GM12873 (cell line): ENCODE measurements around the gene CILP.

Experiments used
- TF ChIP-seq, protein P1 (sequence below): IDR thresholded peaks from 2 replicates; pipeline ENCODE4 v1.5.1; 2012; ENCODE audit warnings: low read depth, mild to moderate bottlenecking, moderate library complexity, low read length, control low read depth; ENCODE audit not compliant: insufficient read depth; ENCODE audit errors: missing control alignments

CILP gene

DNA sequence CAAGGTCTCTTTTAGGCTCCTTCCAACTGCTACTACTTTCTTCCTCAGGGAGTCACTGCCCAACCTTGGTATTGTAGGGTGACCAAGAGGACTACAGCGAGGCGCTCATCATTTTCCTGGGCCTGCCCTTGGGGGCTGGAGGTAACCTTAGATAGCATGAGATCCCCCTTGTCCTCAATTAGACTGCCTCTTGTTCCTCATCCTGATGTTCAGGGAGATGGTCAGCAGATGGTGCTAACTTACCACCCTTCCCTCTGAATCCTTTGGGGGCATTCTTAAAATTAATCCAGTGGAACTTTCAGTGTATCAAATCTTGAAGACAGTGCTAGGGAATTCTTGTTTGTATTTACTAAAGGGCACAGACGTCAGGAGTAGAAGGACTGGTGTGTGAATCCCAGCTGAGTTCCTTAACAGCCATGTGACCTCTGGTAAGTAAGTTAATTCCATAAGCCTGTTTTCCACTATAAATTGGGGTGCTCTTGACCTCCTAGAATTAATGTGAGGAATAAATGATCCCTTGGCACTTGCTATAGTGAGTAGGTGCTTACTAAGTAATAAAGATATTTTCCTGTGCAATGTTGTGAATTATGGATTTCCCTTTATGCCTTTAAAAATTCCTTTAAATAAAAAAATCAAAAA is 22.1 kb downstream of the CILP start:
- TF ChIP-seq, protein P1, sequence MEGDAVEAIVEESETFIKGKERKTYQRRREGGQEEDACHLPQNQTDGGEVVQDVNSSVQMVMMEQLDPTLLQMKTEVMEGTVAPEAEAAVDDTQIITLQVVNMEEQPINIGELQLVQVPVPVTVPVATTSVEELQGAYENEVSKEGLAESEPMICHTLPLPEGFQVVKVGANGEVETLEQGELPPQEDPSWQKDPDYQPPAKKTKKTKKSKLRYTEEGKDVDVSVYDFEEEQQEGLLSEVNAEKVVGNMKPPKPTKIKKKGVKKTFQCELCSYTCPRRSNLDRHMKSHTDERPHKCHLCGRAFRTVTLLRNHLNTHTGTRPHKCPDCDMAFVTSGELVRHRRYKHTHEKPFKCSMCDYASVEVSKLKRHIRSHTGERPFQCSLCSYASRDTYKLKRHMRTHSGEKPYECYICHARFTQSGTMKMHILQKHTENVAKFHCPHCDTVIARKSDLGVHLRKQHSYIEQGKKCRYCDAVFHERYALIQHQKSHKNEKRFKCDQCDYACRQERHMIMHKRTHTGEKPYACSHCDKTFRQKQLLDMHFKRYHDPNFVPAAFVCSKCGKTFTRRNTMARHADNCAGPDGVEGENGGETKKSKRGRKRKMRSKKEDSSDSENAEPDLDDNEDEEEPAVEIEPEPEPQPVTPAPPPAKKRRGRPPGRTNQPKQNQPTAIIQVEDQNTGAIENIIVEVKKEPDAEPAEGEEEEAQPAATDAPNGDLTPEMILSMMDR = peak; percentile 71

DNA sequence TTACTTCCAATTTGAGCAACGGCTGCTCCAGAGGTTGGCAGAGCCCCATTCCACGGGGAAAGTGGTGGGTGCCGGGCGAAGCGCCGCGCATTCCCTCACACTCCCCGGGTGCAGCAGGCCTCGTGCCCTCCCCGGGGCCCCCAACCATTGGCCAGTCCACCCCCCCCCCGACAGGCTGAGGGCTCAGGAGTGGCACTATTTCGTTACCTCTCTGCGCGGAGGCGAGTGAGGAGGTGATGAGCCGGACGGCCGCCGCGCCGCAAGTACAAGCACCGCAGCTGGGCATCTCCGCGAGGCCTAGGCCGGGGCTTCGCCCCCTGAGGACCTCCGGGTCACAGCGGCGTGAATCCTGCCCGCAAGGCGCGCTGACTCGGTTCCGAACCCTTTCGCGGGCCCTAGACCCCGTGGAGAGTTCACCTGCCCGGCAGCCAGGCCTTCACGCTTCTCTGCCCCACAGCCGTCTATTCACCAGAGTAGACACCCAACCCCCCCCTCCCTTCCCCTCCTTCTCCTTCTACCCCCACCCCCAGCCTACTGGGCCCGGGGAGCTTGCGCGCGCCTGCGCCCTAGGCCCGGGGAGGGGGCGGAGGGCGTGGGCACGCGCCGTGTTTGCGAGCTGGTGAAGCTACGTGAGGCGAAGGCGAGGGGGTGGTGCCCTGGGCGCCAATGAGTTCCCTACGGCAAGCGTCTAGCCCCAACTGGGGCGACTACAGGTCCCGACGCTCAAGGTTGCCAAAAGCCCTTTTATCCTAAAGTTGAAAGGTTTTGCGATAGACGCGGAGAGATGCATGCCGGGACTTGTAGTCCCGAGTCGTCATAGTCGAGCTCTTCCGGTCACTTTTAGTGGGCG is 26.2 kb downstream of the CILP start, which contains the start of gene CLPX:
CLPX (minus strand) TSS at position 475 of the 850 bp plus-strand sequence; CDS start at position 286, 189 bp downstream.
- TF ChIP-seq, protein P1 = no peak

DNA sequence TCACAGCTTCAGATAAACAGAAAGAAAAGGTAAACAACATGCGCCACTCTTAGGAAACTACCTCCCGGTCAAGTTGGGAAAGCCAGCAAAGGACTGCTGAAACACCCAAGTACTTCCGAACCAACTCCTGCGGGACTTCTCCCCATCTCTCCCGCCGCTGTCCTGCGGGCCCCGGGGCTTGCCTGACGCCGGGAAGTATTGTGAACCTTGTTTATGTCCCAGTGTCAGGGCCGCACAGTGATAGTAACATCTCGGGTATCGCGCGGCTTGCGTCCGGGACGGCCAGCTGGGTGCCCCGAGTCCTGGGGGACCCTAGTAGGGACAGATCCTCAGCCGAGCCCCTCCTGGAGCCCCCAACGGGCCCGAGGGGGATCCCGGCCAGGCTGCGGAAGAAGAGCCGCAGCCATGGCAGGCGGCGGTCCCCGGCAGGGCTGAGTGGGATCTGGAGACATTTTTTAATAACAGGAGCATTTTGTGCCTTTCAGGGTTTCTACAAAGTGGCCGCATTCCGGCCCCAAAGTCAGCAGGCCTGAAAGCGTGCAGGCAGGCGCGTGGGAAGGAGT is 26.9 kb downstream of the CILP start:
- TF ChIP-seq, protein P1 = no peak

DNA sequence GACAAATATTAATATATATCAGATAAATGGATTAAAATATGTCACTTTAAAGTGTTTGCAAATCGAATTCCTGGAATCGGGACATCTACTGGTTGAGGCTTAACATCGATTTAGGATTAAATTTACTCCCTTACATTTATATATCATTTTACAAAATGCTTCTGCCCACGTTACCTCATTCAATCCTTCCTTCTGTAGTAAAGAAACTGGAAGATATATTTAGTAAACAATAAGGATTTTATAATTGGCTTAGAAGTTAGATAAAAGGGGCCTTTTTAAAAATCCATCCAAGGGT is 27.5 kb downstream of the CILP start:
- TF ChIP-seq, protein P1 = no peak

DNA sequence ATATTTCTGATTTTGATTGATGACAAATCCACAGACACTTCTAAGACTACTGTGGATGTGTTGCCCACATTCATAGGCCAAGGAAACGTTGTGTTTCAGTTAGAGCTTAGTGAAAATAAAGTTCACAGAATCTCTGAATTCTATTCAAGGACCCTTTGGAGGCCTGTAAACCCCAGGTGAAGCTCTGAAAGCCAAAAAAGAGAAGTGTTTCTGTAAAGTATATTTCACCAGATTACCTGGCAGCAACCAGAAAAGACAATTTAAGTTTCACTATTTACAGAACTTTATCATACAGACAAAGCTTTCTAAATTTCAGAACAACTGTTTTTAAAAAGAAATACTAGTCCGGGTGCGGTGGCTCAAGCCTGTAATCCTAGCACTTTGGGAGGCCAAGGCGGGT is 28.7 kb downstream of the CILP start:
- TF ChIP-seq, protein P1 = no peak

DNA sequence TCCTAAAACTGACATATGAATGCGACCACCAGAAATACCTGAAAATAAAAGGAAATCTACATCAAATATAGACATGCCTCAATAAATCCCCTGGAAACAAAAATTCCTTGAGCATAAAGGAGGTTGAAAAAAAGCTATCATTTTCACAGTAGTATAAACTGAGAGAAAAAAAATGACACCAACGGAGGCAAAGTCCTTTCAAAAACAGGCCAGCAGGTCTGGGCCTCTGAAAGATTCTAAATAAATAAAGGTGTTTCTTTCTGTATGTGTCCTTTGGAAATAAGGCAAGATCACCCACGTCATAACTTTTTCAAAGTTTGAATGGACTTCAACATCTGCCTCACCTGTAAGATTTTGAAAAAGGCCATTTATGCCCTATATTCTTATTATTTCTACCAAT is 31.1 kb downstream of the CILP start:
- TF ChIP-seq, protein P1 = no peak

DNA sequence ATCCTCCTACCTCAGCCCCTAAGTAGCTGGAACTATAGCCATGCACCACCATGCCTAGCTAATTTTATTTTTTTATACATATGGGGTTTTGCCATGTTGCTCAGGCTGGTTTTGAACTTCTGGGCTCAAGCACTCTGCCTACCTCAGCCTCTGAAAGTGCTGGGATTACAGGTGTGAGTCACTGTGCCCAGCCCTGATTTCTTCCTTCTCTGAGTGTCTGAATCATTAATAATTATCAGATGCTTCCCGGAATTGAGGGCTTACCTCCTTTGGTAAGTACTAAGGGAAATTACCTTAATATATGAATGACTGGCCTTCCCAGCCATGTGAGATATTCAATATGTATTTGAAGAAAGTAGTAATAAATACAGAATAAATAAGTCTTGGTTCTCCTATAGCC is 33.4 kb downstream of the CILP start:
- TF ChIP-seq, protein P1 = no peak
